Uterus (tissue), 2 donors: Measurements from ENCODE around the gene ARPP21.

Source experiments
- CTCF ChIP-seq, 4 experiments: fragments of 200-600 bp in 2 of 4; fragments of 450-650 bp in 2 of 4; sonication (generic) in 2 of 4; IDR thresholded peaks; one replicate each; pipeline ENCODE4 v1.5.1; 2016 to 2019; ENCODE audit warnings: antibody characterized with exemption in 4 of 4, mild to moderate bottlenecking in 2 of 4, moderate library complexity in 1 of 4
- POLR2A ChIP-seq, 2 donors: fragments of 450-650 bp; IDR thresholded peaks; one replicate each; pipeline ENCODE4 v1.6.1; 2016; ENCODE audit warnings: antibody characterized with exemption in 2 of 2, mild to moderate bottlenecking in 1 of 2, moderate library complexity in 1 of 2

GRCh38 chr3:35670408-35670965, 31.2 kb downstream of the ARPP21 start:
- TF ChIP-seq CTCF (IDR thresholded peaks at IDR 0.05): no peak
- no peak for TF ChIP-seq POLR2A (IDR thresholded peaks at IDR 0.05)
